GM18508 (cell line): ENCODE results near the gene B4GALNT3.

Experiments
- ATAC-seq: cut with Tn5 transposase; IDR thresholded peaks from one replicate; pipeline ENCODE4 v1.9.1; 2021; ENCODE audit warnings: moderate number of reproducible peaks; ENCODE audit not compliant: insufficient read depth, unreplicated experiment

Gene B4GALNT3

DNA sequence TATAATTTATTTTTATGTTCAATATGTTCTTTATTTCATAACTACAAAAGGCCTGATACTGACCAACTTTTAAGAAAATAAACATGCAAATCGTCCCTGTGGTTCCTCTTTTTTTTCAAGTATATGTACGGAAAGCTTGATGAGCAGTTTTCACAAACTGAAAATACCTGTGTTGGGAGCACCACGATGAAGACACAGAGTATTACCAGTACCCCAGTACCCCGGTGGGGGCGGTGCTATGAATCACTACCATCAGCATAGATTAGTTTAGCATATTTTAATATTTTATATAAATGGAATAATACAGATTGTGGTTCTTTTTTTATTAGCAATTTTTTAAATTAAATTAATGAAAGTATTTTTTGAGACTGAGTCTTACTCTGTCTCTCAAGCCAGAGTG is 7.0 kb downstream of the B4GALNT3 start:
- no peak for ATAC-seq

DNA sequence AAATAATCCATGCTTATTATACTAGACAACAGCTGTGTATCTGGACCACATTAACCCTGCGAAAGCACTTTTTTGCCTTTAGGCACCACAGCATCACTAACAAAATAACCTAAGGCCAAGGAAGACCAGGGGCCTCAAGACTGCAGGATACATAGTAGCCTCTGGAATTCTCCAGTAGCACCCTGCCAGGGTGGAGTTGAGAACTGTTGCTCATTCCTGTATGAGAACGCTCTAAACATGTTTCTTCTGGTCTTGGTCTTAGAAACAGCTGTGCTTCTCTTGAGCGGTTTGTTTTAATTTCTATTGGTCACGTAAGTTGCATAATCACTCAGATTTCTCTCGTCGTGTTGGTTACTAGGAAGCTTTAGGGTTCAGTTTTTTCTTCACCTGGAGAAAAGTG is 7.9 kb downstream of the B4GALNT3 start:
- no peak for ATAC-seq

DNA sequence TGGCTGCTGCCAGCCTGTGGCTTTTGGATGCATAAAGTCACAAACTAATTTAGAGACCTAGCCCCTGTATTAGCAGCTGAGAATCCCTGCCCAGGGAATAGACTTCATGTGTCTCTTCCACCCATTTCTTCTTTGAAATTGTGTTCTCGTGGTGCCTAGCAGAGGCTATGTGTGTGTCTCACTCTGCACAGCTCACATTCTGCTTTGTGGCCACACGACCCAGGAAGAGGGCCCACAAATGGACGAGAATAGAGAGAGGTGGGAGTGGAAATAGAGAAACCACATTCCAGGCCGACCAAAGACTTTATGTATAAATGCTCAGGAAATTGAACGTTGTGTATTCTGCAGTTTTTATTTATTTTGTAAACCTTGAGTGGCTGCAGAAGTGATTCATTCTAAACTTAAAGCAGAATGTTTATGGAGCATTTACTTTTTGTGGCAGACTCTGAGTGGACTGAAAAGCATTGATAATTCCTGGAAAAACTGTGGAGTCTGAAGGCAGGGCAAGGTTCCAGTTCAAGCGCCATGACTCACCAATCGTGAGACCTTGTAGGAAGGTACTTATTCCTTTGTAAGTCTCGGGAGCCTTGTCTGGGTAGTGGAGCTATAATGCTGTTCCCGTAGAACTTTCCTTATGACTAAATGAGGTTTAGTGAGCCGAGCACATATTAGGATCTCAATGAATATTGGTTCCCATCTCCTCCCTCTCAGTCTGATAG is 9.1 kb downstream of the B4GALNT3 start:
- ATAC-seq: no peak

DNA sequence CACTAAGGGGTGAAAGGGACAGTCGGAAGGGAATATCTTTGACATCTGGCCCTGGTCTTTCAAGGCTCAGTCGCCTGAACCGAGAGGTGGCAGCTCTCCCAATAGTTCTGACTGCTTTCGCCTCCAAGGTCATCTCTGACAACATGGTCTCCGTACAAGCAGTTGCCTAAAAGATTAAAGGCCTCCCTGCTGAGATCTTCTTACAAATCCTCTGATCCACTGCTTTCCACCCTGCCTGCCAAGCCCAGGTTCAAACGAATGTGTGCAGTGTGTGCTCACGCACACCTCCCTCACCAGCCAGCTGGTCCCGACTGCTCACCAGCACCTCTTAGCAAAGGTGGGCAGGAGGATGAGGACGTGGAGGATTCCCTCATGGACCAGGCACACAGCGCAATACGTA is 10.4 kb downstream of the B4GALNT3 start:
- ATAC-seq: no peak

DNA sequence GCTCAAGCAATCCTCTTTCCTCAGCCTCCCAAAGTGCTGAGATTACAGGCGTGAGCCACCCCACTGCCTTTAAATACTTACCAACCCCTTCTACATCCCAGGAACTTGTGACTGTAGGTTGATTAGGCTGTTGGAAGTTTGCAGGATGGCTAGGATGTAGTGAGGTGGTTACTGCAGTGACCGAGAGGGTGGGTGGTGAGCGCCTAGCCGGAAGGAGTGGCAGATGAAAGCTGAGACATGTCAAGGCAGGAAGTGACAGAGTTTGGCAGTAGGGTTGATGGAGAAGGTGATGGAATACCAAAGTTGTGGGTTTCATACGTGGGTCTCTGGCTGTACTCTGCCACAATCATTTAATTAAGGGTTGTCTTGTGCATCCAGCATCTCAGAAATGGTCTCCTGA is 13.5 kb downstream of the B4GALNT3 start:
- no peak for ATAC-seq

DNA sequence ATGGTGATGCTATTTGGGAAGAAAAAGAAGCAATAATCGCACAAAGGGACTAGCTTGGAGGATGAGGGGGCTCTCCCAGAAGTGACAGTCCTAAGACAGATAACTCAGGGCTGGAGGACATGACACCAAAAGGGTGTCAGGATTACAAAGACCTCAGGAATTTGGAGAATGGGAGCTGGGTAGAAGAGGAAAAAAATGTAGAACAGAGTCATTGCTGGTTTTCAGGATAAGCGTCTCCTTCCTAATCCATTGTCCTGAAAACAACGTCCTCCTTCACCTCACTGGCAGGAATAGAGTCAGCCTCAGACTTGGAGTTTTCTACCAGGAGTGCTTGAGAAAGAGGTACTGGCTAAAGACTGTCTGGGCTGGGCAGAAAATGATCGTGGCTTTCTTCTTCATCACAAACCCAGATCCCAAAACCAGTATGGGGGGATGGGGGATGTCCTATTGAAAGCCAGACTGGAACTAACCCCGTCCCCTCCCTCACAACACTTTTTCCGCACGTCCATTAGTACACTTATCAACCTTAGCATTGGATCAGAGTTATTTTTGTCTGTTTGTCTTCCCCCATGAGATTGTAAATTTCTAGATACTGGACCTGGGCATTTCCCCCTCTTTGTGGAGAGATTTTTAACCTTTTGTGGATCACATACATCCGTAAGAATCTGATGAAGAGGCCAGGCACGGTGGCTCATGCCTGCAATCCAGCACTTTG is 14.3 kb downstream of the B4GALNT3 start:
- no peak for ATAC-seq

DNA sequence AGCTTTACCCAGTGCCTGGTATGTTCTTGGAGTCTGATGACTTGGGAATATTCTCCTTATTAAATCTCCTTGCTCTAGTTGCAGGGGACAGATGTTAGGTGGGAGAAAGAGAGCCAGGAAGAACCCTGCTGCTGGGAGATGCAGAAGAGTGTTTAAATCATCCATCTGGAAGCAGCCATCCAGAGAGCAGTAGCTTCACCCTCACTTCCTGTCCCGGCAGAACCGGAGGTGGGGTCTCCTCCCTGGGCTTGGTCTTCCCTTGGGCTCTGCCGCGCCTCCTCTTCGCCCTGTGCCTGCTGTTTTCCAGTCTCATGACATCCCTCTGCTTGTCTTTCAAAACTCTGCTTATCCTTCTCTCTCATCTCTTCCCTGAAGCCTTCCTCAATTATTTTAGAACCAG is 15.5 kb downstream of the B4GALNT3 start:
- no peak for ATAC-seq

DNA sequence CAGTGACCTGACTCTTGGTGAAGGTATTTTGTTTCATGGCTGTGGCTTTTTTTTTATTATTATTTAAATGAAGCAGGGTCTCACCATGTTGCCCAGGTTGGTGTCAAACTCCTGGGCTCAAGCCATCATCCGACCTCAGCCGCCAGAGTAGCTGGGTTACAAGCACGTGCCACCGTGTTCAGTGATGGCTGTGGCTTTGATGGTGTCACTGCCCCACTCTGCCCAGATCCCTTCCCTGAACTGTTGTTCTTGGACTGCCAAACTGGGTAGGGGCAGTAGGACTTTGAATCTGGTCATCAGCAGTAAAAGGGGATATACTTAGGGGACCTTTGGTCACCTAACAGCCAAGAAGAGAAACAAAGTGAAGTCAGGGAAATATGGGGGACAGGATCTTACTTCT is 19.4 kb downstream of the B4GALNT3 start:
- ATAC-seq: no peak

DNA sequence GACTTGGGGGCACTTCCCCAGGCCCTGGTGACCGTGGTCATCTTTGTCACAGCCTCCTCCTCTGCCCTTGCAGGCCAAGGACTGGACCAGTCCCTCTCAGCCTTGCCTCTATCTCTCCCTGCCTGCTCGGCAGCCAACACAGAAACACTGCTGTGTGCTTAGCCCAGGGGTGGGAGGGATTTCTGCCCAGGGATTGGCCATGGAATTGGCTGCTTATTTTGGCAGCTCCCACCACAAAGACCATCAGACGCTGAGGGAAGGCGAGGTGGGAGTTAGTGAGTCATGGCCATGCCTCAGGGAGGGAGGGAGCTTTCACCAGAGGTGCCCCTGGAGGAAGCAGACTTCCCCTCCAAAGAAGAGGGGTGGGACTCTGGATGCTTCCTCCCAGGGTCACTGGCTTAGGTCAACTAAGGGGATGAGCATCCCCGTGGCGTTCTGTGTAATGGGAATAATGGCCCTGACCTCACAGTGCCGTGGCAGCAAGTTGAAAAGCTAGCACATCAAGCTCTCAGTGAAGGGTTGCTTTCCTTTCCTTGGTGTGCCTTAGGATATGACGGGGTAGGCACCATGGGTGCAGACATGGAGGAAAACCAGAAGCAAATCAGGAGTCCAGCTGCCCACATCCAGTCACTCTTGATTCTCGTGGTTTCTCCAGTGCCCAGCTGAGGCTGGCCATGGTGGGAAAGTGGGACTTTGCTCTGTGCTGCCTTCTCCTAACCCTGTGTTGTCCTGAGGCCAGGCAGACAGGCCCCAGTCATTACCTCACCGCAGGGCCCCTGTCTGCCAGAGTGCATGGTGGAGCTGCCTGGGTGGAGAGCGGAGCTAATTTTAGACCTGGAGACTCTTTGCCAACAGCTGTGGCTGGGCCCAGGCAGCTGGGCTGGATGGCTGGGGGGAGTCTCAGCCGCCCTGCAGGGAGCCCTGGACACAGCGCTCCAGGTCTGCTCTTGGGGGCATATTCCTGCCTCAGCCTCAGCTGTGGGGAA is 21.4 kb downstream of the B4GALNT3 start:
- no peak for ATAC-seq

DNA sequence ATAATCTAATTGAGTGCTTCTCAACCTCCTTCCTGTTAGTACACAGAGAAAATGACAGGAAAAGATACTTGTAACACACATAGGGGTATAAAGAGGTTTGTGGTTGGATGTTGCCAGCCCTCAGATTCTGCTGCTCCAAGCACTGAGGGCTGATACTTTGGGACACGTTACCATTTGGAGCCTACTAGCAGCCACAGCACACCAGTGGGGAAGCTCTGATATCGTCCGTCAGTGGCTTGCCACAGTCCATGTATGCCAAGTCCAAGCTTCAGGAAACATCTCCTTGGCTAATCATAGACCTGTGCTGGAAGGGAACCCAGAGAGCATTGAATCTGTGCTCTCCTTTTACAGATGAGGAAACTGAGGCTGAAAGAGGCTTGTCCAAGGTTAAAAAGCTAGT is 22.3 kb downstream of the B4GALNT3 start:
- no peak for ATAC-seq

DNA sequence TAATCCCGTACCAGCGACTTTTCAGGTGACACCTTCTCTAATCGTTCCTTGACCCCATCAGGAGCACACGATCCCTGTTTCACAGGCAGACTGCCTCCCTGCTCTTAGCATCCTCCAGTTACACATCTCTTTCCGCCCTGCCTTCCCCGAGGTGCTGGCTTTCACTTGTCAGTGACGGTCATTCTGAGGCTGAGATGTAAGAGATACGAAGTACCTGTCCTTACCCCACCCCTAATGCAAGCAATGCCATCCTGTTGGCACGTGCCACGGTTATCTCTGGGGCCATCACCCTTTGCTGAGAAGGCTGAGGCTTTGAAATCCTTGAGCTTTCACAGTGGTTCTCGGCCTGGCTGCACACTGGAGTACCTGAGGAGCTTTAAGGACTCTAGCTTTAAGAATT is 24.4 kb downstream of the B4GALNT3 start:
- no peak for ATAC-seq

DNA sequence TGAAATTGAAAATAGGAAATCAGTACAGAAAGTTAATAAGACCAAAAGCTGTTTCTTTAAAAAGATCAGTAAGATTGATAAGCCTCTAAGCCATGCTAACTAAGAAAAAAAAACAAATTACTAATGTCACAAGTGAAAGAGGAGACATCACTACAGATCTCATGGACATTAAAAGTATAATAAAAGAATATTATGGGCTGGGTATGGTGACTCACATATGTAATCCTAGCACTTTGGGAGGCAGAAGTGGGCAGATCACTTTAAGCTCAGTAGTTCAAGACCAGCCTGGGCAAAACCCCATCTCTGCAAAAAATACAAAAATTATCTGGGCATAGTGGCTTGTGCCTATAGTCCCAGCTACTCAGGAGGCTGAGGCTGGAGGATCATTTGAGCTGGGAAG is 30.5 kb downstream of the B4GALNT3 start:
- ATAC-seq: no peak

DNA sequence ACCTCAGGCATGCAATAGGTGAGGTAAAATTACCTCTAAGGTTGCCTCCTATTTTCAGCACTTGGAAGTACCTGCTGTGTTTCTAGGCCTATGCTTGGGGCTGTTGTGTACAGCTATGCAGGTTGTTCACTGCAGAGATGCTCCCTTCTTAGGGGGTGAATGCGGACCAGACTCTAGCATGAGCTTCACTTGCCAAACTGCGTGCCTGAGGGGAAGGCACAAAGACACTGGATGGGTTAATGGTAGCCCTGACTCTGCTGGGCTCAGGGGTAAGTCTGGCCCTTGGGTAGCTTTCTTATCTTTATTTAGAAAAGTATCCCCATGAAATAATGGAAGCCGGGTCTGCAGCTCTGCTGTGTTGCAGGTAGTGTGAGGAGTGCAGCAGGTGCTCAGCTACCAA is 35.7 kb downstream of the B4GALNT3 start:
- no peak for ATAC-seq

DNA sequence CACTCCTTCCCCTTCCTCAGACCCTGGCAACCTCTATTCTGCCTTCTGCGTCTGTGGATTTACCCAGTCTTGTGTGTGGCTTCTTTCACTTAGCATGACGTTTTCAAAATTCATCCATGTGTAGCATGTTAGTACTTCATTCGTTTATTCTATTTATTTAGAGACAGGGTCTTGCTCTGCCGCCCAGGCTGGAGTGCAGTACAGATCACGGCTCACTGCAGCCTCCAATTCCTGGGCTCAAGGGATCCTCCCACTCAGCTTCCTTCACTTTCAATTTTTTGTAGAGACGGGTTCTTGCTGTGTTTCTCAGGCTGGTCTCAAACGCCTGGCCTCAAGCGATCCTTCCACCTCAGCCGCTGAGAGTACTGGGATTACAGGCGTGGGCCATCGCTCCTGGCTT is 37.0 kb downstream of the B4GALNT3 start:
- ATAC-seq: no peak

DNA sequence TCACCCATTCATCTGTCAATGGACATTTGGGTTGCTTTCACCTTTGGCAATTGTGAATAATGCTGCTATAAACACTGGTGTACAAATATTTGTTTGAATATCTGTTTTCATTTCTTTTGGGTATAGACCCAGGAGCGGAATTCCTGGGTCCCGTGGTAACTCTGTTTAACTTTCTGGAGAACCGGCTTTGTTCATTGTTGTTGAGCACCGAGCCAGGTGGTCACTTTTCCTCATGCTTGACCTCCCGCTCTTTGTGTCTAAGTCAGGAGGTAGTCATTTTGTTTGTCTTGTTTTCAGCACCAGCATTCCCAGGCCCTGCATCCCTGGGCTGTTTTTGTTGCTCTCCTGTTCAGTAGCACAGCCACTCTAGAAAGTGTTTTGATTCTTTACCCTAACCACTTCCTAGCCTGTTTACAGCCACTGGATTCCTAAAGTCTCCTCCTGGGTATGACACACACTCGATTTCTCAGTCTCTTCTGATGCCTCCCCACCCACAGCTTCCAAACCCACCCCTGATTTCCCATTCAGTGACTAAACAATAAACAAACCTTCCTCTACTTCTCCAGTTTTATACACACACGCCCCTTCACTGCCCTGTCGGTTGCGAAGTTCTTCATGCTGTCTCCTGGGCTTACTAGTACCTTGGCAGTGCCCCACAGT is 37.9 kb downstream of the B4GALNT3 start:
- ATAC-seq: no peak

DNA sequence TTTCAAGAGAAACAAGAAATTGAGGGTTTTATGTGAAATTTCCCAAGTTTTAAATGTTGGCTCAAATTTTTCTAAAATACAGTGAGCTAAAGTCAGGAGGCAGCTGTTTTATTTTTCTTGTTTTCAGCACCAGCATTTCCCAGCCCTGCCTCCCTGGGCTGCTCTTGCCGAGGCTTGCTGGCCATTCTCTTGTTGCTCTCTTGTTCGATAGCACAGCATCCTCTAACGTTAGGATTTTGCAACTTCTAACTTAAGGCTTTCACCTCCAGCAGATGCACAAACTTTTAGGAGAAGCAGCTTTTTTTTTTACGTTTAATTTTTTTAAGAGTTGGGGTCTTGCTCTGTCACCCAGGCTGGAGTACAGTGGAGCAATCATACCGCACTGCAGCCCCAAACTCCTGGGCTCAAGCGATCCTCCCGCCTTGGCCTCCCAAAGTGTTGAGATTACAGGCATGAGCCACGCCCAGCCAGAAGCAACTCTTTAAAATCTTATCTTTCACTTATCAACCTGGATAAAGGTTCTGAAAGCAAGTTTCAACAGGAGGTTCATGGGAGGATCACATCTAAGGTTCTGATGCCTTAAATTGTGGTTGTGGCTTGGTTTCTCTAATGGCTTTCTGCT is 40.2 kb downstream of the B4GALNT3 start:
- ATAC-seq: no peak

DNA sequence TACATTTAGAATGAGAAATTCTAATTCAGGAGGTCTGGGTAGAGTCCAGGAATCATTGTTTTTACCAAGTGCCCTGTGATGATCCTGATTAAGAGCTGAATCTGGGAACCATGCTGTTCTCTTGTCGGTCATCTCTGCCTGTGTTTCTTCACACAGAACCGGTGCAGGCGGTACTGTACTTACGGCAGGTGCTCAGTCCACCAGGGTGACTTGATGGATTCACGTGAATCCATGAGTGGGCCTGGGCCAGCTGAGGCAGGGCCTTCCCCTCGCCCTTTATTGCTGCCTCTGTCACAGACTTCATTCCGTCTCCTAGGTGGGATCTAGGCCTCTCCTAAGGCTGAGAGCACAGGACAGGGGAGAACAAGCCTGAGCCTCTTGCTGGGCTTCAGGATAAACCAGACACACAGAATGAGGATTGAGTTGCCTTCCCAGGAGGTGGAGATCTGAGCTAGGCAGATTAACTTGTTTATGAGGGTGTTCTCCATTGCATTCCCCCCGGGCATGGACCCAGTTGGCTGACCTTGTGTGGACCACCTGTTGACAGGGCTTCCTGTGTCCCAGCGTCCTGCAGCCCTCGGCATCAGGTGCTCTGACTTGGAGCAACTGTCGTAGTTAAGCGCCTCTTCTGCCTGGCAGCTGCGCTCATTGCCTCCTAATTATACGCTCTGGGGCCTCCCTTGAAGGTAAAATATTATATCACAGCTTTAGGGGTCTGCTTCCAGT is 42.1 kb downstream of the B4GALNT3 start:
- ATAC-seq: no peak

DNA sequence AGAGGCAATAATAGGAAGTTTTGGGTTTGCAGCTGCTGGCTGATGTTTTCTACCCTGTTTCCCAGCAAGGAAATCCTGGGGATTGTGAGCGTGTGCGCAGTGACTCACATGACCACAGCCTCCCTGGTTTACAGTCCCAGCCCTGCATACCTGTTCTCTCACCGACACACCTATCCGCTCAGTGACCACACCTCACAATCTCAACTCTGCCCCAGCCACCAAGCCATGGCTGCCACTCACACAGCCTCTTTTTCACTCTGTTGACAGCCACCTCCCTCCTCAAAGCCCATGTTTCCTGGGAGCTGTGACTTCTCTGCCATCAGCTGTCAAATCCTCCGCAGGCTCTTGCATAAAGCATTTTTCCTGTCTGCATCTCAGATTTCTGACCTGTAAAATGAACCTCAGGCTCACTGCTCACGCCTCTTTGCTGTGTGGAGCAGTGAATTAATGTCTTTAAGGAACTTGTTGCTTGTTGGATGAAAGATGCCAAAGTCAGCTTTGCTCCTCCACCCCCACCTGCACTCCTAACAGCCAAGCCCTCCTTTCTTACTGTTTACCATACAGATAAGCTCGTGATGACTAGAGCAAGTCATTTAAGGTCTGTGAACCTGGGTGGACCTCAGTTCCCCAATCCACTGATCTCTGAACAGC is 43.5 kb downstream of the B4GALNT3 start:
- no peak for ATAC-seq

DNA sequence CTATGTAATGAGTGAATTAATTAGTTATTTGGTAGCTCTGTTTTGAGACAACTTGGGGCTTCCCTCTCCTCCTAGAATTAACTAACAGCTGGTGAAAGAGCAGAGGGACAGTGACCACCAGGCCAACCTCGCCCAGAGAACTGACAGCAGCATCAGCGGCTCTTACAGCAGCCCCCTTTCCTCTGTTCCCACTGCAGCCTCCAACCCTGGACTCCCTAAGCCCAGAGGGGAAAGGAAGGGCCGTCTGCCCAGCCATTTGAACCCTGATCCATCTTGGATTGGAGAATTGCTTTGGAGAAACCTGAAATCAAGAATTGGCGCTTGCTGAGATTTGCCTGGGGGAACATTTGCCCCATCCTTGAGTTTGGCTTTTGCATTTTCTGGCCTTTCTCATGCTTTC is 45.5 kb downstream of the B4GALNT3 start:
- ATAC-seq: no peak
